HG03064 (cell line): ENCODE measurements around the gene CARD11.

ENCODE experiments used
- ATAC-seq: cut with Tn5 transposase; IDR thresholded peaks from one replicate; pipeline ENCODE4 v1.9.1; 2021; ENCODE audit warnings: low read depth; ENCODE audit not compliant: unreplicated experiment

CARD11 gene

DNA sequence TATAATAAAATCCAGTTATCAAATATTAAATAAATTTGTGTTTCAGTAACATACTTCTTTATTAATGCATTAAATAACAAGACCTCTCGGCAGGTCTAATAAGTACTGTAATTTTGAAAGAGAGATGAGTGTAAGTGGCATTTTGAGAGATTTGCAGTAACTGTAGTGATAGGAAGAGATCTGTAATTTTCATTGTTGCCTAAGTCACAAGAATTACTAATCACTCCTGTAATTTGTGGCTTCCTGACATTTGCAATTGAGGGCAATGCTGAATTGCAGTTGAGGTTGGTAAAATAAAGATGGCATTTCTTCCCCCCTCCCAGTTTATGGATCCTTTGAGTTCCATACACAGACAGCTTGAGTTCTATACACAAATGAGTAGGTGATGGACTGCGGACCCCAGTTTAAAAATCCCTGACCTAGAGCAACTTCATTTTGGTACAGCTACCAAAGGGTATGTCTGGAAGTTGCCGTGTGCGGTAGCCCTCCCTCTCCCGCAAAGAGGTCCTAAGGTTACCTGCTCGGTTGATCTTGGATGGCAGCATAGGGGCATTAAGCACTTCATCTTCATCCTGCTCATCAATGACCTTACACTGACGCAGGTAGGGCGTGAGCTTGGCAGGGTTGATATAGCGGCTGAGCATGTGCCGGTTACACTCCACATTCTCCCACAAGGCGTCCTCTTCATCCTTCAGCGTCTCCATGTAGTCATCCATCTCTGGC, 96.4 kb downstream of the CARD11 start:
- no peak for ATAC-seq

DNA sequence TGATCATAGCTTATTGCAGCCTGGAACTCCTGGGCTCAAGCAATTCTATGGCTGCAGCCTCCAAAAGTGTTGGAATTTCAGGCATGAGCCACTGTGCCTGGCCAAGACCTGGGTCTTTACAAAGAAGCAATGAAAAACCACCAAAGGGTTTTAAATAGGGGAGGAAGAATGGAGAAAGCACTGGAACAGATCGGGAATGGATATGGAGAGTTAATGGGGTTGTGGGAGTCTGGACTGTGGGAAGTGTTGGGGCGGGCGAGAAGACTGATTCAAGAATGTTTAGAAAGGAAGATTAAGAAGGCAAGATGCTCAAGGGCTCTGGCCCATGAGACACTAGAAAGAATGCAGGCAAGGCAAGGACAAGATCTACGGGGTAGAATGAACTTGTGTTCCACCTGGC, 98.5 kb downstream of the CARD11 start:
- no peak for ATAC-seq

DNA sequence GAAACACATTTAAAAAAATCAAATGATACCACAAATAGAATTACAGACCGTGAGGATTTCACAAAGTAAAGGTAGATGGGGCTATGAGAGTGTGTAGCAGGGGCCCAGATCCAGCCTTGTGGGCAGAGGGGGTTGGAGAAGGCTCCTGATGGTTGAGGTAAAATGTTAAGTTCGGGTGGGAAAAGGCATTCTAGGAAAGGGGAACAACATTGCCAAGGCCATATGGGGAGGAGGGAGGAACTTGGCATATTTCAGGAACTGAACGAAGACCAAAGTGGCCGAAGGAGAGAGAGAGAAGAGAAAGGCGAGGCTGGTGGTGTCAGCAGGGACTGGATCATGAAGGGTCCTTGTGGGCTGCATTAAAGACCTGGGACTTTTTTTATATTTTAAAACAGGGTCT, 98.9 kb downstream of the CARD11 start:
- ATAC-seq, result no peak

DNA sequence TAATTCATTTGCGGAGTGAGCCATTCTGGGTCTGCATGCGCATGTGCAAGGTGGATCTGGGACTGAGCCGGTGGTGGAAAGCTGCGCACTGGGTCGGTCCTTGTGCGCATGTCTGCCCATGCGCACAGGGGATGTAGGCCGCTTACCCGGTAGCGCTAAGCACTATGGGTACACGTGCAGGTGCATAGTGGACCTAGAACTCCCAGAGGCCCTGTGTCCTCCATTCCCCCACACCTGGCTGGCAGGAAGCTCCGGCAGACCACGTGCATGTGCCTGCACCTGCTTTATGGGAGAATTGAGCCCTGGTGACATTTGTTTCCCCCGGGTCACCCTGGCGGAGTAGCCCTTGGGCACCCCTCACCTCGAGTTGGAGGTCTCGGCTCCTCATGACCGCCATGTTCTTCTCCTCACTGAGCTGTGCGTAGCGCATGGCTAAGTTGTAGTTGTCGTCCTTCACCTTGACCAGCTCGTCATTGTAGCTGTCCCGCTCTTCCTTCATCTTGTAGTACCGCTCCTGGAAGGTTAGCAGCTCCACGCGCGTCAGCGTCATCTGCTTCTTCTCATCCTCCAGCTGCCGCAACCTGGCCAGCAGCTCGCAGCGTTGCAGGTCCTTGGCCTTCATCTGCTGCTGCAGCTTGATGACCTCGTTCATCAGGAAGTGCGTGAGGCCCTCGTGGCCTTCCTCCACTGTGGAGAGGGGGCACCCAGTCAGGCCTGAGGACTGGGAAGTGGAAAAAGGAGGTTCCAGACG, 99.6 kb downstream of the CARD11 start:
- ATAC-seq, result no peak

DNA sequence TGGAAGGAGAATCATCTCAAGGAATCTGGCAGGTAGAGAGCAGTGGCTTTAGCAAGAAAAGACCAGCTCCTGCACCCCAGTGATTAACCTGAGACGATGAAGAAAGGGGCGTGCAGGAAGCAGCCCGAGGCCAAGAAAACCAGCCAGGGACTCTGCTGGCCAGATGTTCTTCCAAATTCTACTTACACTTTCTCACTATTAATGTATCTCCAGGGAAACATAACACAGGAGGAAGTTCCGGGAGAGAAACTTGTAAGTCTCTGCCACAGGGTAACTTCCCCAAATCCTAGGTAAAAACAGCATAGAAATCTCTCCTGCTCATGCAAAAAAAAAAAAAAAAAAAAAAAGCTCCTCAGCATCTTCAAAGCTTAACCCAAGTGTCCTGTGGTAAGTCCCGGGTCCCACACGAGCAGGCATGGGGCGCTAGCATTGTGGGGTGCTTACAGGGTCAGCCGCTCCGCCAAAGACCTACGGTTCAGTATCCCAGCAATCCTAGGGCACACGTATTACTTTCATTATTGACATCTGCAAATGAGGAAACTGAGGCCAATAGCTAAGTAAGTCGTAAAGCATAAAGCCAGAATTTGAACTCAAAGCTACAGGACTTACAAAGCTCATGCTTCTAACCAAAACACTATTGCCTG, 102.3 kb downstream of the CARD11 start:
- ATAC-seq, result no peak

DNA sequence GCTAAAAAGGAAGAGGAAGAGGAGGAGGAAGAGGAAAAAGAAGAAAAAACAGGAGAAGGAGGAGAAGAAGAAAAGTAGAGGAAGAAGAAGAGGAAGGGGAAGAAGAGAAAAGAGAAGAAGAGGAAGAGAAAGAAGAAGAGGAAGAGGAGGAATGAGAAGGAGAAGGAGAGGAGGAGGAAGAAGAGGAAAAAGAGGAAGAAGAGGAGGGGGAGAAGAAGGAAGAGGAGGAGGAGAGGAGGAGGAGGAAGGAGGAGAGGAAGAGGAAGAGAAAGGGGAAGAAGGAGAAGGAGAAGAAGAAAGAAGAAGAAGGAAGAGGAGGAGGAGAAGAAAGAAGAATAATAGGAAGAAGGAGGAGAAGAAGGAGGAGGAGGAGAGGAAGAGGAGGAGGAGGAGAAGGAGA, 103.2 kb downstream of the CARD11 start:
- ATAC-seq, result no peak

DNA sequence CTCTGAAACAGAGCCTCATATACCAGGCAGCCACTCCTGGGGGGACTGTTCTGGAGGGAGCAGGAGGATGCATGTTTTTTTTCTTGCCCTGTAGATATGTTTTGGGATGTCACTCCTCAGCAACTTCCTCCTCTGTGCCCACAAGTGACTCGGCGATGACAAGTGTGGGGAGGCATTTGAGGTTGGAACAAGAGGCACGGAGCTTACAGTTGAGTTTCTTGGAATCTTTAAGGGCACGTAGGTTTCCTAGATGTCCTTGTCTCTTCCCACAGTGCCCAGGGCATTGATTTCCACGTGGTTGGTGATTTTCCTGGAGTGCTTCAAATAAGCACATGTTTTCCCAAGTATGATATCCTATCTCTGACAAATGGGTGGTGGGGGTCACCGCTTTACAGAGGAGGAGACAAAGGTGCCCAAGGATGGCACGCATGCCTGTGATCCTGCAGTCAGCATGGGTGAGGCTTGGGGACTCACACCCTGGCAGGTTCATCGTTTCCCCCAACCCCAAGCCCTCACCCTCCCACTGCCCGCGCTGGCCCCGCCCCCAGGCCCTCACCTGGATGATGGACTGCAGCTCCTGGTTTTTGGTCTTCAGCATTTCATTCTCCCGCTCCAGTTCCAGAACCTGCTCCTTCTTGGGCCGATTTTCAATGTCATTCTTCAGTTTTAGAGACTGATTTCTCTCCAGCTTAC, 104.3 kb downstream of the CARD11 start:
- no peak for ATAC-seq

DNA sequence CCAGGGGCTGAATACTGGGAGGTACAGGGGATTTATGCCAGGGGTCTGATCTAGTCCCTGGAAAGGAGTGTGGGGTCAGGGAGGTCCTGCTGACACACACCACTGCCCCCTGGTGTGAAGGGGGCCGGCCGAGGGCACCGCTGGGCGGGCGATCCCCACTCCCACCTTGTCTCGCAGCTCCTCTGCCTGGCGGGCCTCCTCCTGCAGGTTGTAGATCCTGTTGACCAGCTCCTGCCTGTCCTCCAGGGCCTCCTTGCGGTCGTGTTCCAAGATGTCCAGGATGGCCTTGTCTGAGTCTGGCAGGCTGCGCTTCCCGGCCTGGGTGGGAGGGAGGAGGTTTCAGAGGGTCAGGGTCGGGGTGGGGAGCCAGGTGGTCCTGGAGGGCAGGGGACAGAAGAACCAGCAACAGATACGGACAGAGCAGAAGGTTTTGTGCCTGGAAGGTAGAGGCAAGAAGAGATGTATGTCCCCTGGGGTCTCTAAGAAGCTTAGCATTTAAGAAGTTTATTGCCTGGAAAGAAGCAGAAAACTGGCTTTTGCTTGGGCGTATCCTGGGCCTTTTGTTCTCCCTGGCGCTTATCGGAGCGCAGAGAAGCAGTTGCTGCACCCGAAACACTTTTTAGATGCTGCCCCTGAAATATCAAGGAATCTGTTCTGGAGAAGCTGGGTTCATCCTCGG, 105.0 kb downstream of the CARD11 start:
- no peak for ATAC-seq

DNA sequence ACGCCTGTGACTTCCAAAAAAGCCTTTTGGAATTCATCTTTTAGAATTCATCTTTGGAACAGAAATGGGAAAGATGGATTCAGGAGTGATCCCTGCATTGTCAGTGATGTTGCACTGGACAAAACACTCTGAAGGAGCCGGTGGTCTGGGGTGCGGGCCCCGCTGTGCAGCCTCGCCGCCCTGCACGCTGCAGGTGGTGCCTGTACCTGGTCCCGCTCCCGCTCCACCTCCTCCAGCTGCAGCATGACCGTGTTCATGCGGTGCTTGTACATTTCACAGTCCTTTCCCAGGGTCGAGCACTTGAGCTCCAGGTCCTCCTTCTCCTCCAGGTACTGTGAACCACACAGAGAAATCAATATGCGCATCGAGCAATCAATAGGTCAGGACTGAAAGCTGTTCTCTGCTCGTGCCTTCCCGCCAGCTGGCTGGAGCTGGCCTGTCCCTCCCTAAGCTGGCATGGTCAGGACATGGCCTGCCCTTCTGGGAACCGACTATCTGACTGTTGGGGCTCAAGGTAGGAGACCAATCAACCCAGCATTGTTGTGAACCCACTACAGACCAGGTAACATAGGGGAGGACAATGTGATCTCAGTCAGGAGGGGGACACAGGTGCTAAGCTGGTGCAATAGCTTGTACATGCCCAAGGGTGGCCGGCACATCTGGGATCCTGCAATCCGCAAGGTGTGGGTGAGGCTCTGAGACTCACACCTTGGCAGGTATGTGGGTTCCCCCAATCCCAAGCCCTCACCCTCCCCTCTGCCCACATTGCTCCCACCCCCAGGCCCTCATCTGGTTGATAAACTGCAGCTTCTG, 105.8 kb downstream of the CARD11 start:
- ATAC-seq, result no peak

DNA sequence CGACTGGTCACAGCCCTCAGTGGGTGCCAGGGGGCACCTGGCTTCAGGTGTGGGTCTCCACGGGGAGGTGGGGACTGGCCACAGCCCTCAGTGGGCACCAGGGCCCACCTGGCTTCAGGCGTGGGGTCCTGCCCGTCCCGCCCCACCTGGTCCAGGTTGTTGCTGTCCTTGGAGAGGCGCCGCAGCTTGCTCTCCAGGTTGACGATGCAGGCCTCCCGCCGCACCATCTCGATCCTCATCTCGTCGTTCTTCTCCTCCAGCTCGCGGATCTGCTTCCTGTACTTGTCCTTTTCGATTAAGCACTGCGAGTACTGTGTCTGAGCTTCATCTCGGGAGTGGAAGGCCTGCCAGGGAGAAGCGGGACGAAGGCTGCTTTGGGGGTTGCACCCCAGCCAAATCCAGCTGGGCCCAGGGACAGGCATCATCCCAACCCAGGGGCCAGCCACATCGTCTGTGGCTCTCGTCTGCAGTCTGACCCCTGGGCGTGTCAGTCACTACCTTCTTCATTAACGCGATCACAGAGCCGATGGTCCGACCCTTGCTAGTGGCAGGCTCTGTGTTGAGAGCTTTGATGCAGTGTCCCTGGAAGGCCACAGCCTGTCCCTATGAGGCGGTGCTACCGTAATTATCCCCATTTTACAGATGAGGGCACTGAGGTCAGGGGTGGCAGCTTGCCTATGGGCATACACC, 106.6 kb downstream of the CARD11 start:
- no peak for ATAC-seq

DNA sequence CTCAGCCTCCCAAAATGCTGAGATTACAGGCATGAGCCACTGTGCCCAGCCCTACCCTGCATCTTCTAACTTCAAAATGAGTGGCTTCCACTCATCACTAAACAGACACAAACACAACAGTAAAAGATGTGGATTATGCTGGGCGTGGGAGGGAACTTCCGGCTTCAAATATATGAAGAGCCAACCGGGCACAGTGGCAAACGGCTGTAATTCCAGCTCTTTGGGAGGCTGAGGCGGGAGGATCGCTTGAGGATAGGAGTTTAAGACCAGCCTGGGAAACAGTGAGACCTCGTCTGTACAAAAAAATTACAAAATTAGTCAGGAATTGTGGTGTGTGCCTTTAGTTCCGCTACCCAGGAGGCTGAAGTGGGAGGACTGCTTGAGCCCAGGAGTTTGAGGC, 107.4 kb downstream of the CARD11 start:
- no peak for ATAC-seq

DNA sequence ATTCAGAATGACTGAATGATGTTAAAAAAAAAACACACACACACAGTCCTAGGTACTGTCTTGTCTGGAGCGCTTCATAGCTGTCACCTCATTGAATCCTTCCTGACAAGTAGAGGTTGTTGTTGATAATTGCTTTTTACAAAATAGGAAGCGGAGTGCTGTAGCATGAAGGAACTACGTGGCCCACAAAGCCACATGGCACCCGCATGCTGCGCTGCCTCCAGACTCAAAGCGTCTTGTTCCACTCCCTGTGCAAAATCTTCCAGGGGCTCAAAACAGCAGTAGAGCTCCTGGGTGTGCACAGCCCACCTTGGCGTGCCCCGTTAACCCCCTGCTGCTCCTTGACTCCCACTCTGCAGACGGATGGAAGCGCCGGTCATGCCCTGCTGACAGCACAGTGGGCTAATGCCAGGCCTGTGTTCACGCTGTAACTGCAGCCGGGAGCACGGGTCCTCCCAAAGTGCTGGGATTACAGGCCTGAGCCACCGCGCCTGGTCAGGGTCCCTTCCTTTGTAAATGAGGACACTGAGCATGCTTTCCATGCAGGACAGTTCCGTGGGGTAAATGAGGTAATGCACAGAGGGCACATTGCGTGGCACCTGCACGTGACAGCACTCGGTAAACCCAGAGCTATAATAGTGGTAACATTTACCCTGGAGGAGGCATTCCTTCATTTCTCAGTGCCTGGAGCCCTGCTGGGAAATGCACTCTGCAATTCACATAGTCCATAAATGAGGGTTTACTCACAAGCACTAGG, 108.5 kb downstream of the CARD11 start:
- ATAC-seq, result no peak

DNA sequence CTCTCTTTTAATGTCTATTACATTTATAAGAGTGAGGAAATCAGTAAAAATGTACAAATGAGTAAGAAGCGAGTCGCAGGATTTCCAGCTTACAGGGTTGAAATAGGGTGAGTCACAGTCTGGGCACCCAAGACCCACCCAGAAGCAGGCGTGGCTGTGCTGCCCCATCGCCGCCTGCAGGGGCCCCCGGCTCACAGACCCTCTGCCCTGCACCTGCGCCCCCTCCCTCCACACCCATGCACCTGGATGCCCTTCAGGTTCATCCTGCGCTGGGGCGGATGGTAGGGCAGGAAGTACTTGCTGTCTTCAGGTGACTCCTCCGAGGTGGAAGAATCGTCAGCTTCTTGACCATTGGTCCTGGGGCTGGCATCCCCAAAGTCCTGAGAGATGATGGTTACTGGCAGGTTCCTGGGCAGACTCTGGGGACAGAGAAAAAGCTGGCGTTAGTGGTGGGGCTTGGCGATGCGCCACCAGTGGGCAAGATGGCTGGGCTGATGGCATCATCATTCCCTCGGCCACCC, 109.4 kb downstream of the CARD11 start:
- no peak for ATAC-seq

DNA sequence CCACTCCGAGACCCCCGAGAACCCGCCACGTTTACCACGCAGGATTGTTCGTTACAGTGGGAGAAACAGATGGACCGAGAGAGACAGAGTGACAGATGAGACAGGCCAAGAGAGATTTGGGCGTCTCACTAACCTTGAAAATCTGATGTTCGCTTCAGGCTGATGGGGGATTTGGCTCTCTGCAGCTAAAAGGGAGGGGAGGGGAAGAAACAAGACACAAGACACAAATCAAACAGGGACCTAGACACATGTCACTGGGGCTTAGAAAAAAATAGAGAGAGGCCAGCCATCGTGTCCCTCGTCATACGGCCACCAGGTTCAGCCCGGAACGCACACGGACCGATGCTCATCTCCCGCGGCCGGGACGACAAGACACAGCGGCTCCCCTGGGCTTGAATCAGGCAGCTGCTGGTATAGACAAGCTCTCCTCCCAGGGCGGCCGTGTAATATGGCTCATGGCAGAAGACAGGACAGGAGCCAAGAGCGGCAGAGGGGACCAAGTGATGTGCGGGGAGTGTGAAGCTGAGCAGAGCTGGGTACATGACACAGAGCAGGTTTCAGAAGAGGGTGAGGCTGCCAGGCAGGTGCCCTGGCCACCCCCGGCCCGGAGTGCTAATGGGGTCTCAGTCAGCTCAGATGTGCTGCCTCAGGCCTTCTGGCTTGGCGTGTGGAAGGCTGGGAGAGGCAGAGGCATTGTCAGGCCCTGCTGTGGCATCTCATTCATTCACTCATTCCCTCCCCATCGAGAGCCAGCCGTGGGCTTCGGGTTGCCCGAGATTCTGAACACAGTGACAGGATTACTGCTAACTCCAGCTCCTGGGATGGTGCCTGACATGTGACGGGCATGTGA, 111.0 kb downstream of the CARD11 start:
- no peak for ATAC-seq

DNA sequence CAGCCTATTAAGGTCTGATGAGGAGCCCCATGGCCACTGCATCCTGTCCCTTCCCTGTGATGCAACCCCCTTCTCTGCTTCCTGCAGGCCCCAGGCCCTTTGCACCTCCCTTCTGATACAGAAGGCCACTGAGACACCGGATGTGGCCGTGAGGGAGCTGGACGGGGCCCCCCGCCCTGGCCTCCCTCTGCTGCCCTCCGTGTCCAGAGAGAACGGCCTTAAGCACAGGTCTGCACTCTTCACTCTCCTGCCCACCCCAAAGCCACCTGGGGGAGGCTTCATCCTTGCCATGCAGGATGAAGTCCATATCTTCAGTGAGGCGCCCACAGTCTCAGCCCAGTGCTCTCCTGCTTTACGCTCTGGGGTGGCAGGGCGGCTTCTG, 112.6 kb downstream of the CARD11 start:
- no peak for ATAC-seq

DNA sequence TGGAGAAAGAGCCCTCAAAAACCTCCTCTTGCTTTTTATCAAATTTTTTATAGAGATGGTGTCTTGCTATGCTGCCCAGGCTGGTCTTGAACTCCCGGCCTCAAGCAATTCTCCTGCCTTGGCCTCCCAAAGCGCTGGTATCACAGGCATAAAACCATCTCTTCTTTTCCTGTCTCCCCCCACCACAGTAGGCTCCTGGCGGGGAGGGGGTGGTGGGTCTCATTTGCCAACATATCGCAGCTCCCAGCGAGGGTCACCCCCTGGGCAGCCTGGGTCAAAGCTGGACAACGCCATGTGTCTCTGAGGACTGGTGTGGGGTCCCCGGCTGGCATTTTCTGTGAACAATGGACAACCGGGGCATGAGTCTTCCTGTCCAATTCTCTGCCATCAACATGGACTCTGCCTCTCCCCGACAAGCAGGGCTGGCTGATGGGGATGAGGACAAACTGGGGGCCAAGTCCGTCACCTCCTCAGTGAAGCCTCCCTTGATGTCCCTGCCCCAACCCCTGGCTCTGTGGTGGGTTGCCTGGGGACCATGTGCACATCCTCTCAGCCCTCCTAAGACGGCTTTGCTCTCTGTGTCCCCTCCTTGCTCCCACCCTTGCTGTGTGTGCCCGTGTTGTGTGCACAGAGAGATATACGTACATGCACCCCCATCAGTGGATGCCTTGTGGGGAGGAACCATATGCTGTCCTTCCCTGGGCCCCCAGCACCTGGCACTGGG, 113.2 kb downstream of the CARD11 start:
- no peak for ATAC-seq
